ENCODE results near the gene ST3GAL2.

Gene ST3GAL2

DNA sequence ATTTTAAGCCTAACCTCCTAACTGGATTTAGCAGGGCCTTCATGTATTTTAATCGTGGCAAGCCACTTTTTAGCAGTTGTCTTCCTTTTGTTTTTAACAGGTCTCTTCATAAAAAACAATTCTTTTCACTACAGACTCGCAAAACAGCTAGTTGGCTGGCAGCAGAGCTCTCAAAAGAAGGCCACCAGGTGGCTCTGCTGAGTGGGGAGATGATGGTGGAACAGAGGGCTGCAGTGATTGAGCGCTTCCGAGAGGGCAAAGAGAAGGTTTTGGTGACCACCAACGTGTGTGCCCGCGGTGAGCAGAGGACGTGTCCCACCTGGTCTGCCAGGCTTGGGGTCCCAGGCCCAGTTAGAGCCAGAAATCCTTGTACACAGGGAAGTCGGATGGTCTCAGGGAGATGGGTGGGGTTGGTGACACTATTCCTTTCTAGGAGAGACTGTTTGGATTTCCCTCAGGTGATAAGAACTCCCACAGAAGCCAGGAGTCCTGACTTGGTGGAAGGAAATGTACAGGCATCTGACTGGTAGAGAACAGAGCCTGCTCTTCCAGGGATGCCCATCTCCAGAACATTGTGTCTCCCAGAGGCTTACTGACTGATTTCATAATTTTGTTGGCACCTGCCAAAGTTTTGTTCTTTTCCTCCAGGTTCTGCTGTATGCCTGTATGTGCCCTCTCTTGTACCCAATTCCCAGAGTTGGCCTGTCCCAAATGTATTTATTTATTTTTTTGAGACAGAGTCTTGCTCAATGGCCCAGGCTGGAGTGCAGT is 107.1 kb downstream of the ST3GAL2 start (continued):
- TF ChIP-seq, protein P1, sequence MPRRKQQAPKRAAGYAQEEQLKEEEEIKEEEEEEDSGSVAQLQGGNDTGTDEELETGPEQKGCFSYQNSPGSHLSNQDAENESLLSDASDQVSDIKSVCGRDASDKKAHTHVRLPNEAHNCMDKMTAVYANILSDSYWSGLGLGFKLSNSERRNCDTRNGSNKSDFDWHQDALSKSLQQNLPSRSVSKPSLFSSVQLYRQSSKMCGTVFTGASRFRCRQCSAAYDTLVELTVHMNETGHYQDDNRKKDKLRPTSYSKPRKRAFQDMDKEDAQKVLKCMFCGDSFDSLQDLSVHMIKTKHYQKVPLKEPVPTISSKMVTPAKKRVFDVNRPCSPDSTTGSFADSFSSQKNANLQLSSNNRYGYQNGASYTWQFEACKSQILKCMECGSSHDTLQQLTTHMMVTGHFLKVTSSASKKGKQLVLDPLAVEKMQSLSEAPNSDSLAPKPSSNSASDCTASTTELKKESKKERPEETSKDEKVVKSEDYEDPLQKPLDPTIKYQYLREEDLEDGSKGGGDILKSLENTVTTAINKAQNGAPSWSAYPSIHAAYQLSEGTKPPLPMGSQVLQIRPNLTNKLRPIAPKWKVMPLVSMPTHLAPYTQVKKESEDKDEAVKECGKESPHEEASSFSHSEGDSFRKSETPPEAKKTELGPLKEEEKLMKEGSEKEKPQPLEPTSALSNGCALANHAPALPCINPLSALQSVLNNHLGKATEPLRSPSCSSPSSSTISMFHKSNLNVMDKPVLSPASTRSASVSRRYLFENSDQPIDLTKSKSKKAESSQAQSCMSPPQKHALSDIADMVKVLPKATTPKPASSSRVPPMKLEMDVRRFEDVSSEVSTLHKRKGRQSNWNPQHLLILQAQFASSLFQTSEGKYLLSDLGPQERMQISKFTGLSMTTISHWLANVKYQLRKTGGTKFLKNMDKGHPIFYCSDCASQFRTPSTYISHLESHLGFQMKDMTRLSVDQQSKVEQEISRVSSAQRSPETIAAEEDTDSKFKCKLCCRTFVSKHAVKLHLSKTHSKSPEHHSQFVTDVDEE (CRISPR knock-in tag; IDR thresholded peaks at IDR 0.05): no peak
- TF ChIP-seq ZNF8 (CRISPR knock-in tag; IDR thresholded peaks at IDR 0.05): no peak
- TF ChIP-seq ZNF70 (CRISPR knock-in tag; IDR thresholded peaks at IDR 0.05): no peak
- TF ChIP-seq, protein P2, sequence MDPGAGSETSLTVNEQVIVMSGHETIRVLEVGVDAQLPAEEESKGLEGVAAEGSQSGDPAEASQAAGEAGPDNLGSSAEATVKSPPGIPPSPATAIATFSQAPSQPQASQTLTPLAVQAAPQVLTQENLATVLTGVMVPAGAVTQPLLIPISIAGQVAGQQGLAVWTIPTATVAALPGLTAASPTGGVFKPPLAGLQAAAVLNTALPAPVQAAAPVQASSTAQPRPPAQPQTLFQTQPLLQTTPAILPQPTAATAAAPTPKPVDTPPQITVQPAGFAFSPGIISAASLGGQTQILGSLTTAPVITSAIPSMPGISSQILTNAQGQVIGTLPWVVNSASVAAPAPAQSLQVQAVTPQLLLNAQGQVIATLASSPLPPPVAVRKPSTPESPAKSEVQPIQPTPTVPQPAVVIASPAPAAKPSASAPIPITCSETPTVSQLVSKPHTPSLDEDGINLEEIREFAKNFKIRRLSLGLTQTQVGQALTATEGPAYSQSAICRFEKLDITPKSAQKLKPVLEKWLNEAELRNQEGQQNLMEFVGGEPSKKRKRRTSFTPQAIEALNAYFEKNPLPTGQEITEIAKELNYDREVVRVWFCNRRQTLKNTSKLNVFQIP (CRISPR knock-in tag; IDR thresholded peaks at IDR 0.05; ENCODE audit: borderline replicate concordance, low read depth): no peak
- no peak for TF ChIP-seq ZNF565 (CRISPR knock-in tag; conservative IDR thresholded peaks at IDR 0.05; ENCODE audit: low read depth)
- no peak for TF ChIP-seq TOX (CRISPR knock-in tag; IDR thresholded peaks at IDR 0.05; ENCODE audit: borderline replicate concordance)
- no peak for TF ChIP-seq ISL1 (CRISPR knock-in tag; IDR thresholded peaks at IDR 0.05)
- no peak for TF ChIP-seq RARB (CRISPR knock-in tag; IDR thresholded peaks at IDR 0.05)
- TF ChIP-seq GLIS3 (CRISPR knock-in tag; IDR thresholded peaks at IDR 0.05): no peak
- TF ChIP-seq ARNTL (CRISPR knock-in tag; IDR thresholded peaks at IDR 0.05; ENCODE audit: borderline replicate concordance, low read depth): no peak
- no peak for TF ChIP-seq PPARA (CRISPR knock-in tag; IDR thresholded peaks at IDR 0.05; ENCODE audit: borderline replicate concordance)

DNA sequence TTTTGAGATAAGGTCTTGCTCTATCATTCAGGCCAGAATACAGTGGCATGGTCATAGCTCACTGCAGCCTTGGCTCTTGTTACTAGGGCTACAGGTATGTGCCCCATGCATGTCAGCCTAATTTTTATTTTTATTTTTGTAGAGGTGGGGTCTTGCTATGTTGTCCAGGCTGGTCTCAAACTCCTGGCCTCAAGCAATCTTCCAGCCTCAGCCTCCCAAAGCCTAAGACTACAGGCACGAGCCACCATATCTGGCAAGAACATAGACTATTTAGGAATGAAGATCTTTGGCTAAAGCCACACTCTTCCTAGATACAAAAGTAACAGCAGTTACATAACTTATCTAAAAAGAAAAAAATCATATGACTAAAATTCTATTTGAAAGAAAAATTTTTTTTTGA is 107.8 kb downstream of the ST3GAL2 start:
- TF ChIP-seq TOX (CRISPR knock-in tag; IDR thresholded peaks at IDR 0.05; ENCODE audit: borderline replicate concordance) (no peak), TCF4 (CRISPR knock-in tag; IDR thresholded peaks at IDR 0.05; ENCODE audit: borderline replicate concordance) (no peak), ARNTL (CRISPR knock-in tag; IDR thresholded peaks at IDR 0.05; ENCODE audit: borderline replicate concordance, low read depth) (no peak)
- no peak for ATAC-seq

Measured in SK-N-SH treated with all-trans-retinoic acid at 6 μM for 48 hours (cell line).